Left colon (tissue), 2 donors: ENCODE results near the gene CAPN8. TPM values are rescaled to one million over a fixed set of nuclear protein-coding genes. Genes with fewer than 3 reads are reported as not detected.

Experiments used
- ATAC-seq: fragments of 200-7000 bp; cut with Tn5 transposase; one replicate; pipeline ENCODE4 v1.9.1; 2020; ENCODE audit warnings: mild to moderate bottlenecking, moderate library complexity
- DNase-seq, 2 donors: peaks; one replicate each; pipeline ENCODE4 v3.0.0-alpha.2; 2020
- intact Hi-C, 2 donors: fragments of 100-400 bp; cut with DNase I in 1 of 2; cut with micrococcal nuclease in 1 of 2; formaldehyde crosslinking; loops; one replicate each; pipeline versions ENCODE4 v1.11.2 to v1.14.0; 2022; cut with DNase I, micrococcal nuclease
- total RNA-seq, 2 donors: library from RNA; stranded (reverse); fragmentation: NEBNext Ultra II Directional; extraction: Animal tissue kit (Norgen Biotek cat#: 25700); gene quantifications; one replicate each; pipeline ENCODE4 v1.2.1, GENCODE V29; 2021
- donor health status: DM: no; HTN: no; CAD: no.
- donor health status: DM: yes; HTN: yes; CAD: no.

CAPN8 gene
- total RNA-seq, 2 donors from 2014 or later: 87.8 to 118 TPM

DNA sequence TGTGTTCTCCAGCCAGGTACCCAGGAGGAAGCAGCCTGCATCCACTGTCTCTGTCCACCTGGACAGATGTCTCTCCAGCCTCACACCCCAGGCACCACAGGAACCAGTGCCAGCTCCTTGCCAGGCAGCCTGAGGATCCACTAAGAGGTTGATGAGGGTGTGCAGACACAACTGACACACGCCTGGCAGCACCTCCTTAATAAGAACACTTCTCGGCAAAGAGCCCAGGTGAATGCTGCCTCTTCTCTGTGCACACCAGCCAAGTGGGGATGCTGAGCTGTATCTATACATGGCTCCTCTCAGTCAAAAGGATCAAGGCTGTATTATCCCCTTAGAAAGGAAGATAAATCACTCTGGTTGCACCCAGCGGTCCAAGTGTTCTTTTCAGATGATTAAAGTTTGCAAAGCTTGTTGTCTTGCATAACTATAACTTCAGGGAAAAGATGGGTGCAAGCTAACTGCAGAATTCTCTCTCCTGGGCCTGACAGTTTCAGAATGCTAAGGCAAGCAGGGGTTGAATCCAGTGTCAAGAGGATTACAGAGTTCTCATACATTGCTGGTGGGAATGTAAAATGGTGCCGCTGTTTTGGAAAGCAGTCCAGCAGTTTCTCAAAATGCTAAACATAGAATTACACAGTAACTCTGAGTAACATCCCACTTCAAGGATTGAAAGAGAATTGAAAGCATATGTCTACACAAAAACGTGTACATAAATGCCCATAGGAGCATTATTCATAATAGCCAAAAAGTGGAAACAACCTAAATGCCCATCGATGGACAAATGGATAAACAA lies 3.7 kb upstream of the CAPN8 start:
- DNase-seq (no peak), ATAC-seq (no peak)

GRCh38 chr1:223667484-223668182 lies 2.1 kb upstream of the CAPN8 start:
- no peak for DNase-seq
- intact Hi-C loops: no loop called here
- ATAC-seq: no peak

More for the DNA sequence above, 3.7 kb upstream of the CAPN8 start:
- intact Hi-C loops: no loop called here

- intact Hi-C loops: no loop called here
- DNase-seq (no peak), ATAC-seq (no peak)
Measured at GRCh38 chr1:223664106-223664505, 1.4 kb downstream of the CAPN8 start.

GRCh38 chr1:223662943-223663342 lies 2.6 kb downstream of the CAPN8 start:
- intact Hi-C loops: no loop called here
- ATAC-seq (peak; percentile 47), DNase-seq (no peak)

DNA sequence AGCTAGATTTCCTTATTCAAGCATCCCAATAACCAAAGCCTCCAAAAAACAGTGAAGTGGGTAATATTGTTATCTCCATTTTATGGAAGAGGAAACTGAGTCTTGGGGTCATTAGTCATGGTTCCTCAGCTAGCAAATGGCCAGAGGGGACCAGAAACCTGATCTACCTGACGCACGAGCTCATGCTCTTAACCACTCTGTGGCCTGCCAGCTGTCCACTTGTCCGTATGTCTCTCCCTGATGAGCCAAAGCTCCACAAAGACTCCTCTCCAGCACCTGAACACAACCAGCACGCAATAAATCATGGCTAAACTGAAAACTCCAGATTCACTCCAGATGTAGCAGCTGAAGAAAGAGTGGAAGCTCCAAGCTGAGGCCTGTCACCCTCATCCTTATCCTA lies 5.8 kb downstream of the CAPN8 start:
- intact Hi-C loops: no loop called here
- ATAC-seq: no peak

DNA sequence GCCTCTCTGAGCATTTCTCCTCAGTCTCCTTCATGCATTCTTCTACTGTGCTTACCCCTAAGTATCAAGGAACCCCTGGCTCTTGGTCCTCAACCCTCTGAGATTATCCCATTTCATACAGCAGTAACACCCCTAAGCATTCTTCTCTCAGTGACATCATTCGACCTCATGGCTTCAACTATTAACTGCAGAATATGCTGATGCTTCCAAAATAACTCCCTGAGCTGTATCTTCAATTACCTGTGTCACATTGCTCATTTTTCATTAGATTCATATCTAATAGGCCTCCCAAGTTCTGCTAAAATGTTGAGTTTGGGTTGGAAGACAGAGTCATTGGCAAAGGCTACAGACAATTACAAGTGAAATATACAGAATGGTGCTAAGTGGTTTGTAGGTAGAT lies 7.5 kb downstream of the CAPN8 start:
- DNase-seq (no peak), ATAC-seq (no peak)
- intact Hi-C loops: no loop called here

More for the DNA sequence above, 5.8 kb downstream of the CAPN8 start:
- DNase-seq: no peak

GRCh38 chr1:223654083-223654482 lies 11.4 kb downstream of the CAPN8 start:
- ATAC-seq: peak; percentile 65
- intact Hi-C loops: no loop called here

DNA sequence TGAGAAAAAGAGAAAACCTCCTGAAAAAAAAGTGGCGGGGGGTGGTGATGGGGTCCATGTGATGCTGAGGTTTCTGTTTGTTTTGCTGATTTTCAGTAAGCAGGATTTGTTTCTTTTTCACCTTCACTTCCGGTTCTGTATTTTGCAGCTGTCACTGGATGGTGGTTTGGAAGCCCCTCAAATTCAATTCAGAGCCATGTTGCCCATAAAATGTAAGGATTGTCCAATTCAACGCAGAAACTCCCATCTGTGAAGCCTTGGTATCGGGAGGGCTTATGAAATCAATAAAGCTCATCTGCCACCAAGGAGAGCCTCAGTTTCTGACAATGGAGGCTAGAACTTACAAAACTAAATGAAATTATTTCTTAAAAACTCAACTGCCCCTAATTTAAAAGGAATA lies 12.1 kb downstream of the CAPN8 start:
- intact Hi-C loops: no loop called here
- ATAC-seq: no peak
- DNase-seq: no peak

More at GRCh38 chr1:223654083-223654482, 11.4 kb downstream of the CAPN8 start:
- DNase-seq: no peak

GRCh38 chr1:223653015-223653414 lies 12.5 kb downstream of the CAPN8 start:
- intact Hi-C loops: no loop called here
- ATAC-seq (no peak), DNase-seq (no peak)

- ATAC-seq: no peak
- no peak for DNase-seq
- intact Hi-C loops: no loop called here
Measured at GRCh38 chr1:223652436-223652941, 13.0 kb downstream of the CAPN8 start.

DNA sequence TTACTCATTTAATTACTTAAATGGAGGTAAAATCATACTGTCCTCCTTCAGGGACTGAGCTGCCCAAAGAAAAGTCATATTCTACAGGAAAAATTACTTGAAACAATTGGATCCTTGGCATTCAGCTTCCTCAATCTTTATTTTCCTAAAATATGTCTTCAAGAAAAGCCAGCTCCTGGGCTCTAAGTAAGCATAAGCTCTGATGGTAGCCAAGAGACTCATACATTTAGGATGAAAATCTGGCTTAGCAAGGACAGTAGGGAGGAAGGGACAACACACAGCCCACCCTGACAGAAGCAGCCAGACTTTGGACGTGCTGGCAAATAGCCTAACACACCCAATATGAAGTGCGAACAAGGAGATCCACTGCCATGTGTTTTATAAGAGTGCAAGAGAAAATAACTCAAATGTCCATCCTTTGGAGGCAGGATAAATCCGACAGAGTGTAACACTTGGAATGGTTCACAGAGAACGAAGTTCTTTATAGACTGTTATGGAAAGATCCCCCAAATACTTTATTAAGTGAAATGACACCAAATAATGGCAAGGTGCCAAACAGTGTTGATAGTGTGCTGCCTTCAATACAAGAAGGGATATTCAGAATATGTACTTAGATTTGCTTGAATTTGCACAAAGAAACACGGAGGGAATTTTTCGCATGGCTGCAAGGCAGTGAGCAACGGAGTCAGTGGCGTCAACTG lies 14.1 kb downstream of the CAPN8 start:
- intact Hi-C loops: no loop called here
- DNase-seq (no peak), ATAC-seq (no peak)

GRCh38 chr1:223650465-223650864 lies 15.0 kb downstream of the CAPN8 start:
- DNase-seq: no peak
- ATAC-seq: no peak
- intact Hi-C loops: no loop called here

GRCh38 chr1:223649222-223649621 lies 16.3 kb downstream of the CAPN8 start:
- intact Hi-C loops: no loop called here
- ATAC-seq (no peak), DNase-seq (no peak)

GRCh38 chr1:223647249-223647648 lies 18.3 kb downstream of the CAPN8 start:
- ATAC-seq (no peak), DNase-seq (no peak)
- intact Hi-C loops: no loop called here

DNA sequence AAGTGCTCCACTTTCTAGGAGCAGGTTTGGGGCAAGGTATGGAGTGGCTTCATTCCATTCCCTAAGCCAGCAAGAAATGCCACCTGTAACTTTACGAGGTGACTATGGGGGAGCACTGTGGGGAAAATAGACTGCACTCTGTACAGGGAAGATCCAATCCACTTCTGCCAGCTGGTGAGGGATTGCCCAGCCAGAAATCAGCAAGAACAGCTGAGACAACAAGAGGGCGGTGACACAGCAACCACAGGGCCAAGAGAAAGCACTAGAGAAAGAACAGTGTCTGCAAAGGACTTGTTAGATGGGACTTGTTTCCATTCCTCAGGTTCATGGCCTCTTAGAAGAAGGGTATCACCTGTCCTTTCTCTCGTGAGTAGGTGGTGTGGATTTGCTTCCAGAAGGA lies 19.6 kb downstream of the CAPN8 start:
- ATAC-seq: peak; percentile 55
- intact Hi-C loops: no loop called here
- peak; percentile 49 to 55 for DNase-seq

DNA sequence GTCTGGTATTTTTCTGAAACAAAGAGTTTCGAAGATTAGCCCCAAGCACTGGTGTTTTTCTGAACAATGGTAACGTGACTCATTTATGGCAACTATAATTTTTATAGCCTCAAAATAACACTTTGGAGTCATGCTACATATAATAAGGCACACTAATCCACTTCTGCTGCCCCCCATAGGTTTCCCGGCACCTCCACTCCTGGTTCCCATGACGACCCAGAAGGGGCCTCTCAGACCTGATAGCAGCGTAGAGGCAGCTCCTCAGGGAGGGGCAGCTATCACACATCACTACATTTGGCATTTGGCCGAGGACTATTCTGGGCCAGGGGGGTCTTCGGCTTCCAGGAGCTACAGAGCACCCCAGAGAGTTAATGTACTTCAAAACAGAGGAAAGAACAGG lies 23.3 kb downstream of the CAPN8 start:
- DNase-seq (no peak), ATAC-seq (peak; percentile 34)
- intact Hi-C loops: no loop called here

GRCh38 chr1:223641523-223642039 lies 23.9 kb downstream of the CAPN8 start:
- peak; percentile 67 to 88 for DNase-seq
- intact Hi-C loops: no loop called here
- ATAC-seq: peak; percentile 92

DNA sequence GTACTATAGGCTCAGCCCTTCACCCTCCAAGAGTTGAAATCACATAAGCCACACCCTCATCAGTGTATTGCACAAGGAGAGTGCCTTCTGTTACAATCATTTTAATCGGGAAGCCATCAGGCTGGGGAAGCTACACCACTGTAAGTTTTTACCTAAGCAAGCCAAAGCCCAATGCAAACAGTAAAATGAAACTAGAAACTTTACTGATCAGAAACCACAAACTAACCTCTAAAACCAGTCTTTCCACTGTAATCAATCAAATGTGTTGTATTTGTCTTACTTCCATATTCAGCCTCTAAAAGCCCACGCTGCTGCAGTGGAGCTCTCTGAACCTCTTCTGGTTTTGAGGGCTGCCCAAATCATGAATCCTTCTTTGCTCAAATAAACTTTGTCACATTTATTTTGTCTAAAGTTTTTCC lies 26.2 kb downstream of the CAPN8 start:
- DNase-seq (no peak), ATAC-seq (peak; percentile 58)
- intact Hi-C loops: no loop called here

DNA sequence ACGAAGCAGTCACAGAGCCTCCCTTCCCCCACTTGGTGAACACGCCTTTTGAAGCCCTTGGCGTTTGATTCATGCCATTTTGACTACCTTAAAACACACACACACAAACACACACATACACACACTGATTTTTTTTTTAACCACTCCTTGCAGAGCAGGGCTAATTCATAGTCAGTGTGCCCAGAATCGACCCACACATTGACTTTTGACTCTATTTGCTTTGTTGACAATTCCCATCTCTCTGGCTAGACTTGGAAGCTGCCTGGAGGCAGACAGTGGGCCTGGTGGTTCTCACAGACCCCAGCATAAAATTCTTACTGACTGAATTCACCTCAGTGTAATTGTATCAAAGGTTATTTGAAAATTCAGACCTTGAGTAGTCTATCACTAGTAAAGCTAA lies 30.3 kb downstream of the CAPN8 start:
- DNase-seq (no peak), ATAC-seq (peak; percentile 15)
- intact Hi-C loops: no loop called here
